ENCODE data around the gene ZMAT3. TPM values are rescaled to one million over a fixed set of nuclear protein-coding genes. Genes with fewer than 3 reads are reported as not detected.

Gene ZMAT3
- total RNA-seq, 1 donor from 2014 or later: 12.4 TPM

- DNase-seq: no peak
- intact Hi-C loops (cut with micrococcal nuclease): no loop called here
- no peak for ATAC-seq
These were observed 89.5 kb downstream of the ZMAT3 start for GRCh38 chr3:178982137-178982536.

GRCh38 chr3:178975320-178975719 is 96.3 kb downstream of the ZMAT3 start:
- DNase-seq: no peak

GRCh38 chr3:178971614-178972013 is 100.0 kb downstream of the ZMAT3 start:
- DNase-seq (no peak), ATAC-seq (no peak)
- intact Hi-C loops (cut with micrococcal nuclease): no loop called here

More at GRCh38 chr3:178975320-178975719, 96.3 kb downstream of the ZMAT3 start:
- intact Hi-C loops (cut with micrococcal nuclease): no loop called here
- ATAC-seq: no peak

GRCh38 chr3:178969004-178969700 is 102.5 kb downstream of the ZMAT3 start:
- DNase-seq: no peak
- intact Hi-C loops (cut with micrococcal nuclease): loop anchor here (5.0 kb wide), 1 partner anchor 527 kb away; no protein-coding TSS in a partner anchor
- no peak for ATAC-seq

Other genes starting within 250 kb of the ZMAT3 start
- gene PIK3CA, start 76.5 kb upstream of the ZMAT3 start, total RNA-seq: 20.9 TPM
- gene KCNMB3, start 179.3 kb upstream of the ZMAT3 start, total RNA-seq: 1.1 TPM

All from left ventricle myocardium superior (tissue), 1 donor.